Testis (tissue), 2 donors: ENCODE results near the gene MAP1LC3B.

Source experiments
- POLR2A ChIP-seq: fragments of 450-650 bp; IDR thresholded peaks from one replicate; pipeline ENCODE4 v1.6.1; 2017; ENCODE audit warnings: antibody characterized with exemption, mild to moderate bottlenecking, moderate library complexity
- TF ChIP-seq, protein P1 (sequence below), 3 experiments: fragments of 450-650 bp in 2 of 3; fragments of 200-600 bp in 1 of 3; sonication (generic) in 1 of 3; IDR thresholded peaks; one replicate each; pipeline ENCODE4 v1.5.1; 2016 to 2019; ENCODE audit warnings: antibody characterized with exemption in 3 of 3, mild to moderate bottlenecking in 2 of 3, moderate library complexity in 1 of 3

DNA sequence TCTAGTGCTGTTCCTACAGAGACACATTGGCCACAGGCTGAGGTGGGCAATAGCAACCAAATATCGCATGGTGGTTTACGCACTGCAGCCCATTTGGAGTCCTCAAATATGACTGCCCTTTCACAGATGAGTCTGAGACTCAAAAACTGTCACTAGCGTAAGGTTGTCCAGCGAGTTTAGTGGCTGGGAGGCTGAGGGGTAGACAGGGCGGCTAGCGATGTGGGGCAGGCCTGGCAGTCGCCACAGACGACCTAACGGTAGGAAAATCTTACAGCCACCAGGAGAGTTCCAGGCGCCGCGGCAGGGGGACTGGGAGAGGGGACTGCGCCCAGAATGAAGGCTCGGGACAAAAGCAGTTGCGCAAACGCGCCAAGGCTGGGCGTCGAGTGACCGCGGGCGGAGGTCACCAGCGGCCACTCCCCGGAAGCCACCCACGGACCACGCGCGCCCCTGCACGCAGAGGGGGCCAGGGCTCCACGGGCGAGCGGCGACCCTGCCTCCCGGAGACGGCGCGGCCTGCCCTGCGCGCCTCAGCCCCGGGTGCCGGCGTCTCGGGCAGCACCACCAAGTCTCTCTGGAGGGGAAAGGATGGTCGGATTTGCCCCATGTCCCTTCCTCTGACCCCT is 699 bp upstream of the MAP1LC3B start:
- TF ChIP-seq, protein P1, sequence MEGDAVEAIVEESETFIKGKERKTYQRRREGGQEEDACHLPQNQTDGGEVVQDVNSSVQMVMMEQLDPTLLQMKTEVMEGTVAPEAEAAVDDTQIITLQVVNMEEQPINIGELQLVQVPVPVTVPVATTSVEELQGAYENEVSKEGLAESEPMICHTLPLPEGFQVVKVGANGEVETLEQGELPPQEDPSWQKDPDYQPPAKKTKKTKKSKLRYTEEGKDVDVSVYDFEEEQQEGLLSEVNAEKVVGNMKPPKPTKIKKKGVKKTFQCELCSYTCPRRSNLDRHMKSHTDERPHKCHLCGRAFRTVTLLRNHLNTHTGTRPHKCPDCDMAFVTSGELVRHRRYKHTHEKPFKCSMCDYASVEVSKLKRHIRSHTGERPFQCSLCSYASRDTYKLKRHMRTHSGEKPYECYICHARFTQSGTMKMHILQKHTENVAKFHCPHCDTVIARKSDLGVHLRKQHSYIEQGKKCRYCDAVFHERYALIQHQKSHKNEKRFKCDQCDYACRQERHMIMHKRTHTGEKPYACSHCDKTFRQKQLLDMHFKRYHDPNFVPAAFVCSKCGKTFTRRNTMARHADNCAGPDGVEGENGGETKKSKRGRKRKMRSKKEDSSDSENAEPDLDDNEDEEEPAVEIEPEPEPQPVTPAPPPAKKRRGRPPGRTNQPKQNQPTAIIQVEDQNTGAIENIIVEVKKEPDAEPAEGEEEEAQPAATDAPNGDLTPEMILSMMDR (IDR thresholded peaks at IDR 0.05): peak in 1 of 3 experiments; percentile 7
- TF ChIP-seq POLR2A: no peak
